Body of pancreas (tissue), 4 donors: ENCODE measurements around the gene BSND. TPM values are rescaled to one million over a fixed set of nuclear protein-coding genes. Genes with fewer than 3 reads are reported as not detected.
"Not testable (repeated sequence)": the region's sequence is repeated elsewhere in the genome, so short reads cannot be mapped to it uniquely, and the experiment has no call there.

ENCODE experiments used
- ATAC-seq: fragments of 150-250 bp; one replicate; pipeline ENCODE4 v1.9.1; 2016
- DNase-seq, 4 donors: peaks; one replicate each; pipeline ENCODE4 v3.0.0-alpha.2; 2019
- H3K27ac ChIP-seq, 4 donors: fragments of 200-600 bp; sonication (generic); 1 replicate in 3 of 4; 2 replicates in 1 of 4; pipeline versions ENCODE4 v1.5.1 to v1.6.1; 2016 to 2019; ENCODE audit warnings: mild to moderate bottlenecking in 1 of 4, mixed read lengths in 1 of 4, moderate library complexity in 1 of 4
- H3K27me3 ChIP-seq, 2 donors: fragments of 200-600 bp; sonication (generic); one replicate each; pipeline ENCODE4 v1.6.0; 2016; ENCODE audit warnings: mild to moderate bottlenecking in 1 of 2
- H3K36me3 ChIP-seq, 2 donors: fragments of 200-600 bp; sonication (generic); replicated peaks in 1 of 2; 2 replicates each; pipeline ENCODE4 v1.5.1; 2016; ENCODE audit warnings: low read depth in 2 of 2; ENCODE audit not compliant: insufficient read depth in 1 of 2
- H3K4me1 ChIP-seq: fragments of 200-600 bp; sonication (generic); one replicate; pipeline ENCODE4 v1.6.0; 2016
- H3K4me3 ChIP-seq, 2 donors: fragments of 200-600 bp; sonication (generic); 1 replicate in 1 of 2; 2 replicates in 1 of 2; pipeline ENCODE4 v1.5.1; 2016 to 2019
- H3K9me3 ChIP-seq, 3 donors: fragments of 200-600 bp; sonication (generic); 1 replicate in 2 of 3; 2 replicates in 1 of 3; pipeline ENCODE4 v1.5.1; 2016
- CTCF ChIP-seq, 7 experiments: fragments of 450-650 bp in 4 of 7; fragments of 200-600 bp in 3 of 7; sonication (generic) in 3 of 7; IDR thresholded peaks; one replicate each; pipeline ENCODE4 v1.5.1; 2016 to 2019; ENCODE audit warnings: antibody characterized with exemption in 7 of 7
- POLR2A ChIP-seq, 3 donors: fragments of 450-650 bp; IDR thresholded peaks; one replicate each; pipeline ENCODE4 v1.6.1; 2016; ENCODE audit warnings: antibody characterized with exemption in 3 of 3, mild to moderate bottlenecking in 2 of 3
- WGBS, 2 donors: methylation state at CpG; one replicate each; pipeline ENCODE4 v1.1.5; 2017; 5-methylcytosine and 5-hydroxymethylcytosine counted together
- intact Hi-C: fragments of 100-400 bp; cut with DNase I; formaldehyde crosslinking; loops from one replicate; pipeline ENCODE4 v1.15.1; 2023
- total RNA-seq, 2 donors: library from RNA; depleted of rRNA; stranded (reverse); fragments of >200 nt; gene quantifications; one replicate each; pipeline ENCODE4 v1.1.0, GENCODE V29; 2016

The BSND gene
- total RNA-seq, 2 donors from 2014 or later = not detected

GRCh38 chr1:55015731-55016620 lies 17.2 kb downstream of the BSND start:
- no peak for TF ChIP-seq CTCF (IDR thresholded peaks at IDR 0.05)
- H3K27ac ChIP-seq = no peak overlapping the region

GRCh38 chr1:55018395-55018794 lies 19.7 kb downstream of the BSND start:
- no peak for DNase-seq
- no peaks in the 10 kb centered on the region for H3K27me3 ChIP-seq
- no peak overlapping the region for H3K27ac ChIP-seq
- no peak for ATAC-seq
- no peaks in the 10 kb centered on the region for H3K4me1 ChIP-seq
- TF ChIP-seq CTCF (IDR thresholded peaks at IDR 0.05) = no peak
- no peak for TF ChIP-seq POLR2A (IDR thresholded peaks at IDR 0.05)
- intact Hi-C loops = no loop called here
- H3K36me3 ChIP-seq = no peaks in the 10 kb centered on the region
- no peak overlapping the region for H3K4me3 ChIP-seq
- H3K9me3 ChIP-seq = no peaks in the 10 kb centered on the region
- WGBS, 2 donors = 79 to 80% methylated on average over 9 of the region's 9 CpGs

More at GRCh38 chr1:55015731-55016620, 17.2 kb downstream of the BSND start:
- 58 to 61% methylated on average over 12 of the region's 12 CpGs for WGBS, 2 donors
- H3K9me3 ChIP-seq = no peaks in the 10 kb centered on the region
- DNase-seq (no peak), ATAC-seq (no peak)
- H3K27me3 ChIP-seq = no peaks in the 10 kb centered on the region
- H3K4me3 ChIP-seq = no peak overlapping the region
- H3K4me1 ChIP-seq = no peaks in the 10 kb centered on the region
- H3K36me3 ChIP-seq = no peaks in the 10 kb centered on the region
- intact Hi-C loops = no loop called here

GRCh38 chr1:55021942-55022546 lies 23.3 kb downstream of the BSND start:
- TF ChIP-seq POLR2A (IDR thresholded peaks at IDR 0.05) (no peak), CTCF (IDR thresholded peaks at IDR 0.05) (peak; percentile 77 to 95 (median 87))
- H3K4me3 ChIP-seq = no peak overlapping the region
- DNase-seq = peak; percentile 87 to 94 (median 91)
- H3K9me3 ChIP-seq = no peaks in the 10 kb centered on the region
- peak; percentile 100 for ATAC-seq
- H3K27ac ChIP-seq = no peak overlapping the region
- intact Hi-C loops = no loop called here
- H3K27me3 ChIP-seq = no peaks in the 10 kb centered on the region
- WGBS, 2 donors = 31 to 34% methylated on average over 15 of the region's 15 CpGs
- H3K4me1 ChIP-seq = no peaks in the 10 kb centered on the region
- no peaks in the 10 kb centered on the region for H3K36me3 ChIP-seq

GRCh38 chr1:55024163-55024562 lies 25.4 kb downstream of the BSND start:
- H3K4me1 ChIP-seq, H3K27me3 ChIP-seq, H3K36me3 ChIP-seq, H3K9me3 ChIP-seq, H3K27ac ChIP-seq, H3K4me3 ChIP-seq, intact Hi-C loops, DNase-seq, ATAC-seq: not testable (repeated sequence)
- 71 to 73% methylated on average over 10 of the region's 10 CpGs for WGBS, 2 donors

- H3K27me3 ChIP-seq, H3K36me3 ChIP-seq, H3K4me3 ChIP-seq, H3K9me3 ChIP-seq, ATAC-seq, DNase-seq, H3K27ac ChIP-seq, intact Hi-C loops, H3K4me1 ChIP-seq: not testable (repeated sequence)
- 73 to 92% methylated on average over 3 of the region's 3 CpGs for WGBS, 2 donors
Measured at GRCh38 chr1:55026682-55027081, 27.9 kb downstream of the BSND start.

- H3K27ac ChIP-seq, H3K4me3 ChIP-seq, H3K27me3 ChIP-seq, ATAC-seq, H3K9me3 ChIP-seq, H3K36me3 ChIP-seq, H3K4me1 ChIP-seq, intact Hi-C loops, DNase-seq: not testable (repeated sequence)
- WGBS, 2 donors = 96 to 98% methylated on average over 5 of the region's 5 CpGs
Measured at GRCh38 chr1:55031098-55031497, 32.4 kb downstream of the BSND start.
